Activated B cell treated with CpG ODN at 0.5 μM for 24 hours (primary cell): ENCODE results near the gene PTPN20. TPM values are rescaled to one million over a fixed set of nuclear protein-coding genes. Genes with fewer than 3 reads are reported as not detected.

ENCODE experiments used
- ATAC-seq: fragments of 200-7000 bp; cut with Tn5 transposase; one replicate; pipeline ENCODE4 v1.10.0; 2021; ENCODE audit warnings: low read depth, mild to moderate bottlenecking, moderate library complexity
- CTCF ChIA-PET: fragments of 350-600 bp; sonication (Branson Sonifier 250); formaldehyde crosslinking; loops from one replicate; lab custom pipeline; 2021; ENCODE audit warnings: antibody characterized with exemption; lab: Charles Lee
- POLR2A ChIA-PET: fragments of 350-600 bp; sonication (Branson Sonifier 250); formaldehyde crosslinking; loops from one replicate; lab custom pipeline; 2021; ENCODE audit warnings: antibody characterized with exemption; lab: Charles Lee
- DNase-seq: peaks from one replicate; pipeline ENCODE4 v3.0.0; 2022
- H3K27ac Mint-ChIP-seq: one replicate; pipeline ENCODE4 v1.8.0; 2020; ENCODE audit warnings: mixed read lengths
- H3K27me3 Mint-ChIP-seq: one replicate; pipeline ENCODE4 v1.8.0; 2021; ENCODE audit warnings: mixed read lengths
- H3K36me3 Mint-ChIP-seq: one replicate; pipeline ENCODE4 v1.8.0; 2021; ENCODE audit warnings: low read depth, mixed read lengths
- H3K4me1 Mint-ChIP-seq: one replicate; pipeline ENCODE4 v1.8.0; 2021; ENCODE audit warnings: mixed read lengths
- H3K4me3 Mint-ChIP-seq: one replicate; pipeline ENCODE4 v1.8.0; 2020; ENCODE audit warnings: mild to moderate bottlenecking, mixed read lengths
- H3K9me3 Mint-ChIP-seq: one replicate; pipeline ENCODE4 v1.8.0; 2020; ENCODE audit warnings: mixed read lengths
- intact Hi-C: fragments of 100-400 bp; cut with micrococcal nuclease; formaldehyde crosslinking; loops from one replicate; pipeline ENCODE4 v1.15.1; 2024
- total RNA-seq: library from RNA; stranded (reverse); gene quantifications from 2 replicates; pipeline ENCODE4 v1.2.3, GENCODE V29; 2022
- TF ChIP-seq, protein P1 (sequence below): fragments of 200-600 bp; IDR thresholded peaks from one replicate; pipeline ENCODE4 v1.8.0; 2022; ENCODE audit warnings: antibody characterized with exemption, mild to moderate bottlenecking

Gene PTPN20
- total RNA-seq, 1 donor from 2014 or later, result 2.1 TPM

DNA sequence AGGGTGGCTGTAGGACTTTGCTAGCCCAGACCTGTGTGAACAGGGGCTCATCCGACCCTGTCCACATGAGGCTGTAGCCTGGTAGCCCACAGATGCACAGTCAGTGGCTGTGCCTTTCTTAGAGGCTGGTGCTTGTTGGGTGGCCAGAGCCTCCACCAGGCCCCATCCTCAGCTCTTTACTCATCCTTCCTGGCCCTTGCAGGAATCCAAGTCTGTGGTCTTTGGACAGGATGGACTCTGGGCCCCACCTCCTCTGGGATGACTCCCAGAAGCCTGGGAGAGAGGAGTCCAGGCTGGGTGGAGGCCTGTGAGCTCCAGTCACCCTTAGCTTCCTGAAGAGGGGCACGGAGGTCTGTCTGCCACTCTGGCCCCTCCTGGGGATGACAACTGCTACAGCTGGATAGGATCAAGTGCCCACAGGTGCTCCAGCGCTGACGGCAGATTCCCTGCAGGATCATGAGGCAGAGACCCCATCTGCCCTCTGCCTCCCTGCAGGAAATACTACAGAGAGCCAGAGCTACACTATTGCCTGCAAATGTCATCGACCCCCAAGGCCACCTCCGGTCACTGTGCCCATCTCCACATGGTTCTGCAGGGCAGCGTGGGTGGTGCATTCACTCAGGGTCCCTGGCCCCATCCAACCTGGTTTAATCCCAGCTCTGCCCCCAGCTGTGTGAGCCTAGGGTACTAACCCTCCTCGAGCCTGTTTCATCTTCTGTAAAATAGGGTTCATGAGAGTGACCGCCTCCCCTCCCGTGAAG, 114.5 kb downstream of the PTPN20 start:
- no peak overlapping the region for H3K27ac Mint-ChIP-seq
- intact Hi-C loops, result no loop called here
- ATAC-seq (no peak), DNase-seq (peak; percentile 9)
- TF ChIP-seq, protein P1, sequence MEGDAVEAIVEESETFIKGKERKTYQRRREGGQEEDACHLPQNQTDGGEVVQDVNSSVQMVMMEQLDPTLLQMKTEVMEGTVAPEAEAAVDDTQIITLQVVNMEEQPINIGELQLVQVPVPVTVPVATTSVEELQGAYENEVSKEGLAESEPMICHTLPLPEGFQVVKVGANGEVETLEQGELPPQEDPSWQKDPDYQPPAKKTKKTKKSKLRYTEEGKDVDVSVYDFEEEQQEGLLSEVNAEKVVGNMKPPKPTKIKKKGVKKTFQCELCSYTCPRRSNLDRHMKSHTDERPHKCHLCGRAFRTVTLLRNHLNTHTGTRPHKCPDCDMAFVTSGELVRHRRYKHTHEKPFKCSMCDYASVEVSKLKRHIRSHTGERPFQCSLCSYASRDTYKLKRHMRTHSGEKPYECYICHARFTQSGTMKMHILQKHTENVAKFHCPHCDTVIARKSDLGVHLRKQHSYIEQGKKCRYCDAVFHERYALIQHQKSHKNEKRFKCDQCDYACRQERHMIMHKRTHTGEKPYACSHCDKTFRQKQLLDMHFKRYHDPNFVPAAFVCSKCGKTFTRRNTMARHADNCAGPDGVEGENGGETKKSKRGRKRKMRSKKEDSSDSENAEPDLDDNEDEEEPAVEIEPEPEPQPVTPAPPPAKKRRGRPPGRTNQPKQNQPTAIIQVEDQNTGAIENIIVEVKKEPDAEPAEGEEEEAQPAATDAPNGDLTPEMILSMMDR, result no peak
- no peaks in the 10 kb centered on the region for H3K9me3 Mint-ChIP-seq
- no peaks in the 10 kb centered on the region for H3K4me1 Mint-ChIP-seq
- H3K4me3 Mint-ChIP-seq, result no peak overlapping the region
- no peaks in the 10 kb centered on the region for H3K27me3 Mint-ChIP-seq
- H3K36me3 Mint-ChIP-seq, result no peaks in the 10 kb centered on the region
- ChIA-PET CTCF (interaction anchor here (1.2 to 3.2 kb wide), 6 partner anchors 13 to 315 kb away, joined by 3 to 53 read pairs (median 3); no protein-coding TSS in a partner anchor), POLR2A (no interaction called here)

DNA sequence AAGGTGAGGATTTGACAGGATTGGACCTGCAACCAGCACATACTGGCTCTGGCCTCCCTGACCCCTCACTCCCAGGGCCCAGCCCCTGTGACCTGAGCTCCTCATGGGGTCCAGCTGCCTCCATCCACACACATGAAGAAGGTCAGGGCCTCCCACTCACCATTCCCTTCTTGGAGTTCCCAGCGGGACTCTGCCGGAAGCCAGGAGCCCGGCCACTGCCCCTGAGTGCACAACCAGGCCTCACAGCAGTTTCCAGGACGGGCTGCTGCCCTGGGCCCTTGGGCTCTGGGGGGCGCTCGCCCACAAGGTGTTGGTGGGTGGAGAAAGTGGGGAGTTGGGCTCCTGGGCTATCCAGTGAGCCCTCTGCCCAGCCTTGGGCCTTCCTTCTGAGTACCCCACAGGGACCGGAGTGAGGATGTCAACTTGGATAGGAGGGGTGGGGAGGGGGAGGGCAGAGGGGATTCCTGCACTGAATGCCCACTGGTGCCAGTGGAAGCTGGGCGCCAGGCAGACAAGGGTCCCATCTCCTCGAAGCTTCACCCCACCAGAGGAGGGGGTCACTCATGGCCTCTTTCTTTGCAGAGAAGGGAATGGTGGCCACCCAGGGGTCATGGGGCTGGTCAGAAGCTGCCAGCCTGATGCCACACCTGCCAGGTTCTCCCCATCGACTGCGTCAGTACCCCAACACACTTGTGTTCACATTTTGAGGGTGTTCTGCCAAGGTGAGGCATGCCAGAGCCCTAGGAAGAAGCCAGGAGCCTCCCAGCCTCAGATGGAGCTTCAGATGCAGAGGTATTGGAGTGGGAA, 115.3 kb downstream of the PTPN20 start:
- DNase-seq (peak; percentile 2), ATAC-seq (no peak)
- Mint-ChIP-seq H3K4me3 (no peak overlapping the region), H3K27me3 (no peaks in the 10 kb centered on the region), H3K9me3 (no peaks in the 10 kb centered on the region), H3K27ac (no peak overlapping the region), H3K36me3 (no peaks in the 10 kb centered on the region), H3K4me1 (no peaks in the 10 kb centered on the region)
- intact Hi-C loops, result no loop called here
- TF ChIP-seq, protein P1, result no peak
- POLR2A ChIA-PET, result no interaction called here
- CTCF ChIA-PET, result interaction anchor here (1.2 to 3.2 kb wide), 2 partner anchors 14 to 286 kb away, joined by 3 to 53 read pairs; no protein-coding TSS in a partner anchor

DNA sequence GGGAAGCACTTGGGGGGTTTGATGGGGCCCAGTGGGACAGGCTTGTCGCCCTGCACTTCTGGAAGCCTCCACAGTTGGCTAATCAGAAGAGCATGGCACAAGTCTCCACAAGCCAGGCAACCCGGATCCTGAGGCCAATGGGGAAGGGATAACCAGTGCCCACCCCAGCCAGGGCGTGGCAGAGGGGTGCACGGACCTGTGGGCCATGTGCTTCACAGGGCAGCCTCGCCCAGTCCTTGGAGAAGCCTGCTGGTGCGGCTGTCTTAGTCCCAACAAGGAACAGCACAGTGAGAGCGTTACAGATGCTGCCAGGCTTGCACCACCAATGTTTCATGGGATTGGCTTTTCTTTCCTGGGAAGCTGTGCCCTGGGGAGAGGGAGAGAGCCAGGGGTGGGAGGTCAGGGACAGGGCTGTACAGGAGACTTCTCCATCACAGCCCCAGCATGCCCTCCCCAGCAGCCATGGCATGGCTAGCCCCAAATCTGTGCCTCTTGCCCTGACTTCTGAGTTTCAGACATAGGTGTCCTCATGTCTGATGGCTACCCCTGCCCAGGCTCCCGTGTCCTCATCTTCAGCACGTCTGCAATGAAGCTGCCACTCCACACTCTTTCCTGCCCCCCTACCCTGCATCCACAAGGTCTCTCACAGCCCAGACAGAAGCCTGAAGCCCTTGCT, 116.0 kb downstream of the PTPN20 start:
- ATAC-seq (no peak), DNase-seq (peak; percentile 14)
- no peaks in the 10 kb centered on the region for H3K9me3 Mint-ChIP-seq
- ChIA-PET POLR2A (no interaction called here), CTCF (interaction anchor here (3.2 kb wide), 1 partner anchor 285 kb away, joined by 53 read pairs; no protein-coding TSS in a partner anchor)
- no peak overlapping the region for H3K4me3 Mint-ChIP-seq
- no peaks in the 10 kb centered on the region for H3K36me3 Mint-ChIP-seq
- TF ChIP-seq, protein P1, result no peak
- H3K4me1 Mint-ChIP-seq, result no peaks in the 10 kb centered on the region
- no peaks in the 10 kb centered on the region for H3K27me3 Mint-ChIP-seq
- no peak overlapping the region for H3K27ac Mint-ChIP-seq
- intact Hi-C loops, result no loop called here

DNA sequence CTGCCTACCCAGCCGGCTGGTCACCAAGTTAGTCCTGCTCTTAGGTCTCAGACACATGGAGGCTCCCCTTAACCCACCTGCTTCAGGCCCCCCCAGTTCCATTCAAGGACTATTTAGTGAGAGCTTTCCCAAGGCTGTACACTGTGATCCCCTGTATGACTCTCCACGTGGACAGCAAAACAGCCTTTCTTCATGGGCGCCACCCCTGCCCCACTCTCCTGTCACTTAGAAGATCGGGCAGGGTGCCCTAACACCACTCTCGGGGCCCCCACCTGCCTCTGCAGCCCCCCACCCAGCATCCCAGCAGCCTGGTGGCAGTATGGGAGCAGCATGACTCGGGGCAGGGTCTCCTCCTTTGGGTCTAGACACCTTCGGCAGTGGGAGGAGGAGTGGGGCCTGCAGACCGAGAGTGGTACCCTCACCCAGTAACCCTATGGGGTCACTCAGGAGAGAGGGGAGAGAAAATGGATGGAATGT, 116.6 kb downstream of the PTPN20 start:
- Mint-ChIP-seq H3K27me3 (no peaks in the 10 kb centered on the region), H3K4me1 (no peaks in the 10 kb centered on the region), H3K27ac (no peak overlapping the region), H3K36me3 (no peaks in the 10 kb centered on the region), H3K9me3 (no peaks in the 10 kb centered on the region), H3K4me3 (no peak overlapping the region)
- ATAC-seq (no peak), DNase-seq (peak; percentile 2)
- POLR2A ChIA-PET, result no interaction called here
- CTCF ChIA-PET, result interaction anchor here (1.0 kb wide), 1 partner anchor 282 kb away, joined by 3 read pairs; no protein-coding TSS in a partner anchor
- intact Hi-C loops, result no loop called here
- TF ChIP-seq, protein P1, result no peak
